Astrocyte (in vitro differentiated cells and primary cell): ENCODE results near the gene CNTNAP2. TPM values are rescaled to one million over a fixed set of nuclear protein-coding genes. Genes with fewer than 3 reads are reported as not detected.
A peak's percentile ranks its signal among the peaks of the same experiment; 100 is the strongest.

Experiments
- DNase-seq: peaks from one replicate; pipeline ENCODE4 v3.0.0-alpha.2; 2010; ENCODE audit warnings: low read depth
- FAIRE-seq: peaks from 2 replicates; lab custom pipeline; 2011; peaks lifted over from hg19 to GRCh38; lab: Jason Lieb, UNC
- H2AFZ ChIP-seq: 2 replicates; pipeline ENCODE4 v1.6.0; 2012; ENCODE audit warnings: low read depth, low read length, inconsistent platforms
- H3K27ac ChIP-seq: 2 replicates; pipeline ENCODE4 v1.5.1; 2011; ENCODE audit warnings: low read depth, low read length, inconsistent platforms
- H3K27me3 ChIP-seq: 2 replicates; pipeline ENCODE4 v1.6.0; 2011; ENCODE audit warnings: low read length, inconsistent platforms; ENCODE audit not compliant: insufficient read depth
- H3K36me3 ChIP-seq: 2 replicates; pipeline ENCODE4 v1.5.1; 2011; ENCODE audit warnings: low read length, inconsistent platforms; ENCODE audit not compliant: insufficient read depth
- H3K4me1 ChIP-seq: 2 replicates; pipeline ENCODE4 v1.5.1; 2011; ENCODE audit warnings: low read length, inconsistent platforms; ENCODE audit not compliant: insufficient read depth
- H3K4me2 ChIP-seq: 2 replicates; pipeline ENCODE4 v1.6.0; 2012; ENCODE audit warnings: low read length, inconsistent platforms
- H3K4me3 ChIP-seq: 2 replicates; pipeline ENCODE4 v1.5.1; 2011; ENCODE audit warnings: low read depth, mild to moderate bottlenecking, low read length, inconsistent platforms; ENCODE audit not compliant: insufficient read depth
- H3K79me2 ChIP-seq: 2 replicates; pipeline ENCODE4 v1.6.0; 2012; ENCODE audit warnings: mild to moderate bottlenecking, low read length, inconsistent platforms; ENCODE audit not compliant: insufficient read depth
- H3K9ac ChIP-seq: 2 replicates; pipeline ENCODE4 v1.6.0; 2012; ENCODE audit warnings: mild to moderate bottlenecking, low read length, inconsistent platforms
- H3K9me3 ChIP-seq: 2 replicates; pipeline ENCODE4 v1.5.1; 2012; ENCODE audit warnings: low read depth, mild to moderate bottlenecking, low read length, inconsistent platforms; ENCODE audit not compliant: insufficient read depth
- H4K20me1 ChIP-seq: 2 replicates; pipeline ENCODE4 v1.6.0; 2012; ENCODE audit warnings: low read length, inconsistent platforms; ENCODE audit not compliant: insufficient read depth
- H3K27ac Mint-ChIP-seq: one replicate; pipeline ENCODE4 v1.8.0; 2021; ENCODE audit warnings: mild to moderate bottlenecking, mixed read lengths; ENCODE audit not compliant: unreplicated experiment
- H3K27me3 Mint-ChIP-seq: one replicate; pipeline ENCODE4 v1.8.0; 2021; ENCODE audit warnings: low read depth, mixed read lengths; ENCODE audit not compliant: unreplicated experiment
- H3K36me3 Mint-ChIP-seq: one replicate; pipeline ENCODE4 v1.8.0; 2021; ENCODE audit warnings: low read depth, mixed read lengths; ENCODE audit not compliant: unreplicated experiment
- H3K4me1 Mint-ChIP-seq: one replicate; pipeline ENCODE4 v1.8.0; 2021; ENCODE audit warnings: low read depth, mixed read lengths; ENCODE audit not compliant: unreplicated experiment
- H3K4me3 Mint-ChIP-seq: one replicate; pipeline ENCODE4 v1.8.0; 2021; ENCODE audit warnings: mild to moderate bottlenecking, moderate library complexity, mixed read lengths; ENCODE audit not compliant: unreplicated experiment
- H3K9me3 Mint-ChIP-seq: one replicate; pipeline ENCODE4 v1.8.0; 2021; ENCODE audit warnings: mild to moderate bottlenecking, mixed read lengths; ENCODE audit not compliant: unreplicated experiment
- CTCF ChIP-seq: IDR thresholded peaks from 2 replicates; pipeline ENCODE4 v1.5.1; 2011; ENCODE audit warnings: low read depth, mild to moderate bottlenecking, inconsistent platforms, low read length, moderate library complexity; ENCODE audit not compliant: insufficient read depth
- EZH2 ChIP-seq: IDR thresholded peaks from 2 replicates; pipeline ENCODE4 v1.6.1; 2012; ENCODE audit warnings: mild to moderate bottlenecking, low read length, inconsistent platforms; ENCODE audit not compliant: insufficient read depth
- total RNA-seq: library from RNA; stranded (reverse); gene quantifications from 2 replicates; pipeline ENCODE4 v1.2.1, GENCODE V29; 2021

CNTNAP2 gene
- total RNA-seq, 1 donor from 2014 or later = 20.0 TPM

GRCh38 chr7:148261996-148262688, 2145.5 kb downstream of the CNTNAP2 start:
- Histone ChIP-seq H3K4me3 (no peak overlapping the region), H3K27ac (no peak overlapping the region), H3K36me3 (no peaks in the 10 kb centered on the region), H2AFZ (no peak overlapping the region), H3K27me3 (no peaks in the 10 kb centered on the region), H4K20me1 (no peaks in the 10 kb centered on the region), H3K4me1 (no peaks in the 10 kb centered on the region), H3K9ac (no peak overlapping the region), H3K4me2 (no peak overlapping the region), H3K79me2 (no peaks in the 10 kb centered on the region), H3K9me3 (no peaks in the 10 kb centered on the region)
- no peak for FAIRE-seq
- peaks cover 2% of the 10 kb centered on the region for H3K9me3 Mint-ChIP-seq
- no peak overlapping the region for H3K4me3 Mint-ChIP-seq
- no peak for TF ChIP-seq EZH2
- TF ChIP-seq CTCF = no peak
- peaks cover 12% of the 10 kb centered on the region for H3K27me3 Mint-ChIP-seq
- no peaks in the 10 kb centered on the region for H3K4me1 Mint-ChIP-seq
- DNase-seq = no peak
- H3K36me3 Mint-ChIP-seq = no peaks in the 10 kb centered on the region
- no peak overlapping the region for H3K27ac Mint-ChIP-seq

DNA sequence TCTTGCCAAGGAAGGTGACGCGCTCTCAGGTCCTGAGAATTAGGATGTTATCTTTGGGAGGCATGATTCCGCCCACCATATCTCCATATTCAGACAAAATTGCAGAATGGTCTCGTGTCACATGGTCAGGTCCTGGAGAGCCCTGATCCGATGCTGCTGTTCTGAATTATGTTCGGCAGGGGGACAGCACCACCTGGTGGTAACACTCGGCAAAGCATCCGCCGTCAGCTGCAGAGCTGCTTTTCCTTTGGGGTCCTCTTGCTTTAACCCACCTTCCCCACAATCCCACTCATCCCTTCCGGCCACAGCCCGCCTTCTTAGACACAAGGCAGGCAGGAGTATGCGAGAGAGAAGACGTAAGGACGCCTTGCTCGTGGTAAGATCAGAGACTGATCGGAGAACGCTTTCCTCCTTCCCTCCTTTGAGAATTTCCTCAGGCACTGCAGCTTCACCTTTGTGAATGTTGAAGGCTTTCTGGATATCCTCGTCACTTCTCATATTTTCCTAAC, 2146.2 kb downstream of the CNTNAP2 start:
- Mint-ChIP-seq H3K4me1 (no peaks in the 10 kb centered on the region), H3K27ac (no peak overlapping the region), H3K4me3 (no peak overlapping the region), H3K27me3 (peaks cover 10% of the 10 kb centered on the region), H3K36me3 (no peaks in the 10 kb centered on the region), H3K9me3 (no peaks in the 10 kb centered on the region)
- Histone ChIP-seq H3K36me3 (no peaks in the 10 kb centered on the region), H3K79me2 (no peaks in the 10 kb centered on the region), H3K27me3 (no peaks in the 10 kb centered on the region), H3K4me2 (peak overlapping the region; percentile 61), H3K4me3 (no peak overlapping the region), H3K4me1 (no peaks in the 10 kb centered on the region), H3K27ac (no peak overlapping the region), H3K9ac (no peak overlapping the region), H2AFZ (peak overlapping the region; percentile 67), H4K20me1 (no peaks in the 10 kb centered on the region), H3K9me3 (no peaks in the 10 kb centered on the region)
- TF ChIP-seq CTCF (peak; percentile 76), EZH2 (no peak)
- FAIRE-seq = peak; percentile 73
- DNase-seq = no peak
